H1 (cell line): ENCODE measurements around the gene NOL4L. TPM values are rescaled to one million over a fixed set of nuclear protein-coding genes. Genes with fewer than 3 reads are reported as not detected.

Experiments used
- CTCF ChIA-PET: fragments of 300-600 bp; sonication (Branson Sonifier 250); formaldehyde crosslinking; loops from one replicate; lab custom pipeline; 2021; ENCODE audit not compliant: partially characterized antibody; lab: Charles Lee
- POLR2A ChIA-PET: fragments of 300-600 bp; sonication (Branson Sonifier 250); formaldehyde crosslinking; loops from one replicate; lab custom pipeline; 2021; ENCODE audit warnings: inconsistent platforms; ENCODE audit not compliant: partially characterized antibody; lab: Charles Lee
- DNase-seq, 2 experiments: peaks; one replicate each; pipeline versions ENCODE4 v3.0.0 to v3.0.0-alpha.2; 2010 to 2022; ENCODE audit warnings: low spot score in 2 of 2, low read depth in 1 of 2, mixed read lengths in 1 of 2
- FAIRE-seq: peaks from 2 replicates; lab custom pipeline; 2011; peaks lifted over from hg19 to GRCh38; lab: Jason Lieb, UNC
- H2AFZ ChIP-seq: 2 replicates; pipeline ENCODE4 v1.8.1; 2012; ENCODE audit warnings: low read length, inconsistent platforms
- H2AK5ac ChIP-seq: 2 replicates; pipeline ENCODE4 v1.6.1; 2013; ENCODE audit warnings: low read depth, low read length
- H2BK120ac ChIP-seq: replicated peaks from 2 replicates; pipeline ENCODE3; 2013; ENCODE audit warnings: low read depth, low read length, inconsistent platforms
- H2BK12ac ChIP-seq: 2 replicates; pipeline ENCODE4 v1.6.1; 2013; ENCODE audit warnings: low read depth, low read length
- H2BK15ac ChIP-seq: 2 replicates; pipeline ENCODE4 v1.6.1; 2013; ENCODE audit warnings: low read length
- H2BK20ac ChIP-seq: 2 replicates; pipeline ENCODE4 v1.6.1; 2013; ENCODE audit warnings: low read length
- H2BK5ac ChIP-seq: 2 replicates; pipeline ENCODE4 v1.6.1; 2013; ENCODE audit warnings: low read depth, low read length
- H3K14ac ChIP-seq: 2 replicates; pipeline ENCODE4 v1.6.1; 2013; ENCODE audit warnings: inconsistent platforms; ENCODE audit not compliant: insufficient read length
- H3K18ac ChIP-seq: 2 replicates; pipeline ENCODE4 v1.6.1; 2013; ENCODE audit warnings: low read length; ENCODE audit errors: extremely low read depth
- H3K23ac ChIP-seq: 2 replicates; pipeline ENCODE4 v1.6.1; 2013; ENCODE audit warnings: inconsistent platforms; ENCODE audit not compliant: insufficient read length
- H3K23me2 ChIP-seq: 2 replicates; pipeline ENCODE4 v1.6.1; 2013; ENCODE audit warnings: low read depth, low read length
- H3K27ac ChIP-seq: 2 replicates; pipeline ENCODE4 v1.6.1; 2011; ENCODE audit warnings: low read depth, low read length, inconsistent platforms
- H3K27me3 ChIP-seq, 4 experiments: replicated peaks in 1 of 4; 1 replicate in 1 of 4; 2 replicates in 3 of 4; pipeline versions ENCODE4 v1.6.1 to v1.8.1; 2011 to 2013; ENCODE audit warnings: low read length in 3 of 4, mild to moderate bottlenecking in 3 of 4, inconsistent platforms in 2 of 4, mixed read lengths in 2 of 4, moderate library complexity in 1 of 4; ENCODE audit not compliant: control insufficient read depth in 3 of 4, insufficient read depth in 3 of 4; ENCODE audit errors: extremely low read depth in 1 of 4
- H3K36me3 ChIP-seq, 4 experiments: 2 replicates each; pipeline versions ENCODE4 v1.6.1 to v1.8.1; 2011 to 2013; ENCODE audit warnings: mild to moderate bottlenecking in 4 of 4, low read length in 3 of 4, moderate library complexity in 2 of 4, control low read depth in 1 of 4, inconsistent platforms in 1 of 4; ENCODE audit not compliant: insufficient read depth in 4 of 4, control insufficient read depth in 2 of 4
- H3K4ac ChIP-seq: replicated peaks from 2 replicates; pipeline ENCODE3; 2013; ENCODE audit warnings: low read length, low read depth, mixed read lengths, inconsistent platforms; ENCODE audit not compliant: insufficient read length
- H3K4me1 ChIP-seq, 4 experiments: replicated peaks in 1 of 4; 1 replicate in 1 of 4; 2 replicates in 3 of 4; pipeline versions ENCODE4 v1.6.1 to v1.8.1; 2011 to 2013; ENCODE audit warnings: low read length in 3 of 4, inconsistent platforms in 2 of 4, mixed read lengths in 1 of 4; ENCODE audit not compliant: insufficient read depth in 4 of 4, control insufficient read depth in 3 of 4
- H3K4me2 ChIP-seq, 2 experiments: 2 replicates each; pipeline versions ENCODE4 v1.6.1 to v1.8.1; 2011 to 2013; ENCODE audit warnings: low read depth in 2 of 2, low read length in 2 of 2, control low read depth in 1 of 2, inconsistent platforms in 1 of 2, mild to moderate bottlenecking in 1 of 2; ENCODE audit not compliant: insufficient read depth in 1 of 2
- H3K4me3 ChIP-seq, 4 experiments: fragments of 200-600, 300-600 bp in 1 of 4; sonication (generic), shearing (Covaris generic), sonication (Bioruptor Twin) in 1 of 4; 2 replicates each; pipeline versions ENCODE4 v1.5.1 to v1.8.1; 2011 to 2016; ENCODE audit warnings: low read length in 4 of 4, low read depth in 3 of 4, control low read depth in 2 of 4, inconsistent platforms in 2 of 4, mild to moderate bottlenecking in 2 of 4, mixed read lengths in 1 of 4, moderate library complexity in 1 of 4; ENCODE audit not compliant: insufficient read depth in 2 of 4; ENCODE audit errors: extremely low read depth in 1 of 4
- H3K56ac ChIP-seq: replicated peaks from 2 replicates; pipeline ENCODE3; 2013; ENCODE audit warnings: low read depth, mild to moderate bottlenecking, mixed read lengths, low read length, inconsistent platforms; ENCODE audit not compliant: insufficient read length
- H3K79me1 ChIP-seq: 2 replicates; pipeline ENCODE4 v1.6.1; 2013; ENCODE audit warnings: low read depth, low read length, control low read depth
- H3K79me2 ChIP-seq, 2 experiments: 2 replicates each; pipeline versions ENCODE4 v1.6.1 to v1.8.1; 2012 to 2013; ENCODE audit warnings: low read length in 2 of 2, mild to moderate bottlenecking in 2 of 2, inconsistent platforms in 1 of 2; ENCODE audit not compliant: insufficient read depth in 2 of 2, control insufficient read depth in 1 of 2
- H3K9ac ChIP-seq, 4 experiments: replicated peaks in 1 of 4; 1 replicate in 1 of 4; 2 replicates in 3 of 4; pipeline versions ENCODE4 v1.6.1 to v1.8.1; 2011 to 2013; ENCODE audit warnings: low read depth in 3 of 4, low read length in 3 of 4, control low read depth in 2 of 4, mild to moderate bottlenecking in 2 of 4, moderate library complexity in 2 of 4, inconsistent platforms in 1 of 4; ENCODE audit errors: extremely low read depth in 1 of 4
- H3K9me3 ChIP-seq, 2 experiments: 2 replicates each; pipeline versions ENCODE4 v1.6.1 to v1.8.1; 2012 to 2013; ENCODE audit warnings: mild to moderate bottlenecking in 2 of 2, moderate library complexity in 2 of 2, control low read depth in 1 of 2, inconsistent platforms in 1 of 2, low read depth in 1 of 2, low read length in 1 of 2, mixed read lengths in 1 of 2; ENCODE audit not compliant: insufficient read depth in 2 of 2
- H4K20me1 ChIP-seq, 2 experiments: replicated peaks in 1 of 2; 2 replicates each; pipeline versions ENCODE3 to v1.8.1; 2011 to 2013; ENCODE audit warnings: inconsistent platforms in 2 of 2, low read length in 2 of 2, mild to moderate bottlenecking in 1 of 2; ENCODE audit not compliant: insufficient read depth in 2 of 2, control insufficient read depth in 1 of 2
- H4K5ac ChIP-seq: 2 replicates; pipeline ENCODE4 v1.6.1; 2013; ENCODE audit warnings: low read length, low read depth, mixed read lengths, inconsistent platforms; ENCODE audit not compliant: insufficient read length
- H4K8ac ChIP-seq: 2 replicates; pipeline ENCODE4 v1.8.0; 2013; ENCODE audit warnings: mild to moderate bottlenecking, moderate library complexity, low read length, inconsistent platforms; ENCODE audit not compliant: insufficient read depth; ENCODE audit errors: extremely low read depth
- H4K91ac ChIP-seq: replicated peaks from 2 replicates; pipeline ENCODE3; 2013; ENCODE audit warnings: low read length, mixed read lengths, inconsistent platforms; ENCODE audit not compliant: insufficient read length
- JUN ChIP-seq: IDR thresholded peaks from 2 replicates; pipeline ENCODE4 v1.6.1; 2011; ENCODE audit warnings: low read depth, mild to moderate bottlenecking, improper control_type of control experiment, low read length
- JUND ChIP-seq: IDR thresholded peaks from 2 replicates; pipeline ENCODE4 v1.6.1; 2011; ENCODE audit warnings: mild to moderate bottlenecking, improper control_type of control experiment, low read length
- MAFK ChIP-seq: IDR thresholded peaks from 2 replicates; pipeline ENCODE4 v1.6.1; 2012; ENCODE audit warnings: low read depth, mild to moderate bottlenecking, improper control_type of control experiment, low read length
- SP1 ChIP-seq: IDR thresholded peaks from 2 replicates; pipeline ENCODE4 v1.6.1; 2011; ENCODE audit warnings: low read depth, low read length
- TEAD4 ChIP-seq: IDR thresholded peaks from 2 replicates; pipeline ENCODE4 v1.6.1; 2012; ENCODE audit warnings: low read depth, low read length, inconsistent platforms, mixed read lengths
- ZNF274 ChIP-seq: IDR thresholded peaks from 2 replicates; pipeline ENCODE4 v1.7.0; 2012; ENCODE audit warnings: low read length, borderline replicate concordance; ENCODE audit errors: extremely low read depth
- WGBS, 2 experiments: shearing (Covaris generic) in 1 of 2; methylation state at CpG; one replicate each; pipeline versions ENCODE4 v1.1.6 to v1.1.7; 2013 to 2015; ENCODE audit warnings: low lambda C conversion rate in 2 of 2, mixed read lengths in 2 of 2, inconsistent platforms in 1 of 2, low coverage in 1 of 2, missing lambda C conversion rate in 1 of 2; ENCODE audit not compliant: insufficient replicate concordance in 2 of 2, insufficient coverage in 1 of 2, insufficient read length in 1 of 2; ENCODE audit errors: extremely low coverage in 1 of 2, missing lambda C conversion rate in 1 of 2; 5-methylcytosine and 5-hydroxymethylcytosine counted together
- polyA plus RNA-seq, 7 experiments: library from polyadenylated mRNA; depleted of rRNA in 3 of 7; stranded (reverse) in 5 of 7; unstranded in 2 of 7; fragments of >200 nt in 5 of 7; fragments of 200-250 nt in 2 of 7; gene quantifications; 1 replicate in 5 of 7; 2 replicates in 1 of 7; 4 replicates in 1 of 7; pipeline versions ENCODE4 v1.2.1 to v1.2.3, GENCODE V29; 2011 to 2013; ENCODE audit warnings: missing spikeins in 2 of 7, mixed read lengths in 2 of 7
- total RNA-seq: library from RNA; stranded (reverse); fragmentation: NEBNext Ultra II Directional; extraction: Animal tissue kit (Norgen Biotek cat#: 25700); gene quantifications from 2 replicates; pipeline ENCODE4 v1.2.1, GENCODE V29; 2021
- TF ChIP-seq, protein P1 (sequence below), 3 experiments: IDR thresholded peaks; 1 replicate in 2 of 3; 2 replicates in 1 of 3; pipeline versions ENCODE4 v1.5.1 to v1.6.1; 2011; ENCODE audit warnings: low read length in 3 of 3, mild to moderate bottlenecking in 3 of 3, inconsistent platforms in 2 of 3, low read depth in 1 of 3, moderate library complexity in 1 of 3; ENCODE audit not compliant: insufficient read depth in 1 of 3; ENCODE audit errors: control extremely low read depth in 1 of 3
- TF ChIP-seq, protein P2 (sequence below): IDR thresholded peaks from 2 replicates; pipeline ENCODE4 v1.6.1; 2011; ENCODE audit warnings: low read depth, mild to moderate bottlenecking, low read length; ENCODE audit not compliant: insufficient read depth
- TF ChIP-seq, protein P3 (sequence below): IDR thresholded peaks from 2 replicates; pipeline ENCODE4 v1.6.1; 2012; ENCODE audit warnings: low read length, inconsistent platforms

Gene NOL4L
- total and polyA plus RNA-seq, 2 of the 8 experiments (the other 6 are each of a cell fraction or from before 2014, with no cell fraction given), result 15.3 to 23.7 TPM

DNA sequence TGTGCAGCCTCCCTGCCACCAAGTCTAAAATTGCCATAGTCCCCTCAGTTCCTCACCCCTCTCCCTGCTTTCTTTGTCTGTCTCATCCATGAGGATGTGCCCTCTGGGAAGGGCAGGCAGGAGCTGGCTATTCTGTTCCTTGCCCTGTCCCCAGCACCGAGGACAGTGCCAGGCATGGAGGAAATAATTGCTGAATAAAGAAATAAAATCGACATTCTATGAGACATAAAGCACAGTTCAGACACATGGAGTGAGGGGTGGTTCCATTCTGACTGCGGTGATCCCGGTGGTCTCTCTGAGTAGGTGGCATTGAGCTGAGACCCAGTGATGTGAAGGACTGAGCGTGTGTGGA, 23.5 kb upstream of the NOL4L start:
- peaks cover 0 to 5% (median 0%) of the 10 kb centered on the region in 4 experiments; a peak in 1 of 7 replicates for H3K27me3 ChIP-seq
- H3K27ac ChIP-seq, result no peak overlapping the region
- POLR2A ChIA-PET, result interaction anchor here (0.6 kb wide), 1 partner anchor 17 kb away, joined by 3 read pairs; no protein-coding TSS in a partner anchor
- no peak overlapping the region for H2AFZ ChIP-seq
- peaks cover 6% of the 10 kb centered on the region; the same call in 1 of the 2 replicates for H3K23me2 ChIP-seq
- H3K4me3 ChIP-seq, result no peak overlapping the region
- H2BK15ac ChIP-seq, result no peak overlapping the region
- no peak overlapping the region for H4K91ac ChIP-seq
- no peak overlapping the region for H2AK5ac ChIP-seq
- no peak overlapping the region for H2BK20ac ChIP-seq
- H4K20me1 ChIP-seq, result peaks cover 0 to 2% of the 10 kb centered on the region in 2 experiments
- 93% methylated on average over 5 of the region's 5 CpGs; no CpG with 5 or more reads in 1 of the 2 experiments for WGBS, 2 experiments
- H3K9me3 ChIP-seq, result no peaks in the 10 kb centered on the region
- no peaks in the 10 kb centered on the region for H3K79me1 ChIP-seq
- no peak overlapping the region for H3K9ac ChIP-seq
- no peak overlapping the region for H3K56ac ChIP-seq
- H3K4me2 ChIP-seq, result no peak overlapping the region
- no peak overlapping the region for H3K18ac ChIP-seq
- H3K4ac ChIP-seq, result no peak overlapping the region
- CTCF ChIA-PET, result interaction anchor here (1.0 to 1.1 kb wide), 2 partner anchors 38 to 45 kb away, joined by 3 to 4 read pairs; no protein-coding TSS in a partner anchor
- no peak overlapping the region for H2BK5ac ChIP-seq
- H3K14ac ChIP-seq, result no peak overlapping the region
- H2BK120ac ChIP-seq, result no peak overlapping the region
- H2BK12ac ChIP-seq, result no peak overlapping the region
- H3K23ac ChIP-seq, result no peak overlapping the region
- H4K8ac ChIP-seq, result no peak overlapping the region
- no peaks in the 10 kb centered on the region for H3K79me2 ChIP-seq
- no peaks in the 10 kb centered on the region for H3K36me3 ChIP-seq
- FAIRE-seq (no peak), DNase-seq (no peak)
- no peak overlapping the region for H4K5ac ChIP-seq
- peaks cover 0 to 12% (median 6%) of the 10 kb centered on the region in 4 experiments; a peak in 5 of 7 replicates for H3K4me1 ChIP-seq
- TF ChIP-seq SP1, result no peak
- TF ChIP-seq ZNF274, result no peak
- TF ChIP-seq, protein P1, sequence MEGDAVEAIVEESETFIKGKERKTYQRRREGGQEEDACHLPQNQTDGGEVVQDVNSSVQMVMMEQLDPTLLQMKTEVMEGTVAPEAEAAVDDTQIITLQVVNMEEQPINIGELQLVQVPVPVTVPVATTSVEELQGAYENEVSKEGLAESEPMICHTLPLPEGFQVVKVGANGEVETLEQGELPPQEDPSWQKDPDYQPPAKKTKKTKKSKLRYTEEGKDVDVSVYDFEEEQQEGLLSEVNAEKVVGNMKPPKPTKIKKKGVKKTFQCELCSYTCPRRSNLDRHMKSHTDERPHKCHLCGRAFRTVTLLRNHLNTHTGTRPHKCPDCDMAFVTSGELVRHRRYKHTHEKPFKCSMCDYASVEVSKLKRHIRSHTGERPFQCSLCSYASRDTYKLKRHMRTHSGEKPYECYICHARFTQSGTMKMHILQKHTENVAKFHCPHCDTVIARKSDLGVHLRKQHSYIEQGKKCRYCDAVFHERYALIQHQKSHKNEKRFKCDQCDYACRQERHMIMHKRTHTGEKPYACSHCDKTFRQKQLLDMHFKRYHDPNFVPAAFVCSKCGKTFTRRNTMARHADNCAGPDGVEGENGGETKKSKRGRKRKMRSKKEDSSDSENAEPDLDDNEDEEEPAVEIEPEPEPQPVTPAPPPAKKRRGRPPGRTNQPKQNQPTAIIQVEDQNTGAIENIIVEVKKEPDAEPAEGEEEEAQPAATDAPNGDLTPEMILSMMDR (IDR thresholded peaks at IDR 0.05; ENCODE audit: control extremely low read depth in 1 of 3, insufficient read depth in 1 of 3, low read depth in 1 of 3, low read length in 3 of 3), result no peak
- TF ChIP-seq, protein P2, sequence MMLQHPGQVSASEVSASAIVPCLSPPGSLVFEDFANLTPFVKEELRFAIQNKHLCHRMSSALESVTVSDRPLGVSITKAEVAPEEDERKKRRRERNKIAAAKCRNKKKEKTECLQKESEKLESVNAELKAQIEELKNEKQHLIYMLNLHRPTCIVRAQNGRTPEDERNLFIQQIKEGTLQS, result no peak
- no peak for TF ChIP-seq JUND
- no peak for TF ChIP-seq JUN
- TF ChIP-seq, protein P3, sequence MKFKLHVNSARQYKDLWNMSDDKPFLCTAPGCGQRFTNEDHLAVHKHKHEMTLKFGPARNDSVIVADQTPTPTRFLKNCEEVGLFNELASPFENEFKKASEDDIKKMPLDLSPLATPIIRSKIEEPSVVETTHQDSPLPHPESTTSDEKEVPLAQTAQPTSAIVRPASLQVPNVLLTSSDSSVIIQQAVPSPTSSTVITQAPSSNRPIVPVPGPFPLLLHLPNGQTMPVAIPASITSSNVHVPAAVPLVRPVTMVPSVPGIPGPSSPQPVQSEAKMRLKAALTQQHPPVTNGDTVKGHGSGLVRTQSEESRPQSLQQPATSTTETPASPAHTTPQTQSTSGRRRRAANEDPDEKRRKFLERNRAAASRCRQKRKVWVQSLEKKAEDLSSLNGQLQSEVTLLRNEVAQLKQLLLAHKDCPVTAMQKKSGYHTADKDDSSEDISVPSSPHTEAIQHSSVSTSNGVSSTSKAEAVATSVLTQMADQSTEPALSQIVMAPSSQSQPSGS, result no peak
- no peak for TF ChIP-seq TEAD4
- no peak for TF ChIP-seq MAFK
